ENCODE results near the gene CAGE1.
"Not testable (repeated sequence)": the region's sequence is repeated elsewhere in the genome, so short reads cannot be mapped to it uniquely, and the experiment has no call there.

DNA sequence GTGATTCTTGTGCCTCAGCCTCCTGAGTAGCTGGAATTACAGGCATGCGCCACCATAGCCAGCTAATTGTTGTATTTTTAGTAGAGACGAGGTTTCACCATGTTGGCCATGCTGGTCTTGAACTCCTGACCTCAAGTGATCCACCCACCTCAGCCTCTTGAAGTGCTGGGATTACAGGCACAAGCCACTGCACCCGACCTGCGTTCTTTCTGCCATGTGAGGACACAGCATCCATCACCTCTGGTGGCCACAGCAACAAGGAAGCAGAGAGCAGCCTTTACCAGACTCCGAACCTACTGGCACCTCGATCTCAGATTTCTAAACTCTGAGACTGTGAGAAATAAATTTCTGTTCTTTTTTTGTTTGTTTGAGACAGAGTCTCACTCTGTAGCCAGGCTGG, 67.7 kb downstream of the CAGE1 start:
- TF ChIP-seq, protein P1, sequence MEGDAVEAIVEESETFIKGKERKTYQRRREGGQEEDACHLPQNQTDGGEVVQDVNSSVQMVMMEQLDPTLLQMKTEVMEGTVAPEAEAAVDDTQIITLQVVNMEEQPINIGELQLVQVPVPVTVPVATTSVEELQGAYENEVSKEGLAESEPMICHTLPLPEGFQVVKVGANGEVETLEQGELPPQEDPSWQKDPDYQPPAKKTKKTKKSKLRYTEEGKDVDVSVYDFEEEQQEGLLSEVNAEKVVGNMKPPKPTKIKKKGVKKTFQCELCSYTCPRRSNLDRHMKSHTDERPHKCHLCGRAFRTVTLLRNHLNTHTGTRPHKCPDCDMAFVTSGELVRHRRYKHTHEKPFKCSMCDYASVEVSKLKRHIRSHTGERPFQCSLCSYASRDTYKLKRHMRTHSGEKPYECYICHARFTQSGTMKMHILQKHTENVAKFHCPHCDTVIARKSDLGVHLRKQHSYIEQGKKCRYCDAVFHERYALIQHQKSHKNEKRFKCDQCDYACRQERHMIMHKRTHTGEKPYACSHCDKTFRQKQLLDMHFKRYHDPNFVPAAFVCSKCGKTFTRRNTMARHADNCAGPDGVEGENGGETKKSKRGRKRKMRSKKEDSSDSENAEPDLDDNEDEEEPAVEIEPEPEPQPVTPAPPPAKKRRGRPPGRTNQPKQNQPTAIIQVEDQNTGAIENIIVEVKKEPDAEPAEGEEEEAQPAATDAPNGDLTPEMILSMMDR (IDR thresholded peaks at IDR 0.05 in 4 of 5, conservative IDR thresholded peaks at IDR 0.05 in 1 of 5): not testable (repeated sequence)
- TF ChIP-seq POLR2A (IDR thresholded peaks at IDR 0.05): not testable (repeated sequence)
